Measurements from ENCODE around the gene ROPN1L.
A peak's percentile ranks its signal among the peaks of the same experiment; 100 is the strongest.

The ROPN1L gene

GRCh38 chr5:10457682-10458574 is 16.2 kb downstream of the ROPN1L start:
- no peak for DNase-seq (ENCODE audit: low read depth in 2 of 2)

GRCh38 chr5:10459080-10460055 is 17.7 kb downstream of the ROPN1L start:
- DNase-seq (ENCODE audit: low read depth in 2 of 2), result no peak

GRCh38 chr5:10460252-10460906 is 18.7 kb downstream of the ROPN1L start:
- DNase-seq (ENCODE audit: low read depth in 2 of 2), result no peak

GRCh38 chr5:10461041-10461440 is 19.4 kb downstream of the ROPN1L start:
- DNase-seq (ENCODE audit: low read depth in 2 of 2), result no peak

GRCh38 chr5:10461904-10462555 is 20.4 kb downstream of the ROPN1L start:
- DNase-seq (ENCODE audit: low read depth in 2 of 2), result no peak

GRCh38 chr5:10463566-10463965 is 21.9 kb downstream of the ROPN1L start:
- no peak for DNase-seq (ENCODE audit: low read depth in 2 of 2)

- DNase-seq (ENCODE audit: low read depth in 2 of 2), result no peak
These were observed 22.5 kb downstream of the ROPN1L start for GRCh38 chr5:10464173-10464572.

- no peak for DNase-seq (ENCODE audit: low read depth in 2 of 2)
These were observed 24.0 kb downstream of the ROPN1L start for GRCh38 chr5:10465726-10466125.

- DNase-seq (ENCODE audit: low read depth in 2 of 2), result no peak
These were observed 24.9 kb downstream of the ROPN1L start for GRCh38 chr5:10466446-10467073.

GRCh38 chr5:10467281-10468198 is 25.9 kb downstream of the ROPN1L start:
- DNase-seq (ENCODE audit: low read depth in 2 of 2), result no peak

GRCh38 chr5:10468256-10468655 is 26.6 kb downstream of the ROPN1L start:
- no peak for DNase-seq (ENCODE audit: low read depth in 2 of 2)

GRCh38 chr5:10469253-10470050 is 27.8 kb downstream of the ROPN1L start:
- peak; percentile 92 for DNase-seq (ENCODE audit: low read depth in 2 of 2)

GRCh38 chr5:10470669-10471068 is 29.0 kb downstream of the ROPN1L start:
- DNase-seq (ENCODE audit: low read depth in 2 of 2), result no peak

GRCh38 chr5:10471677-10472076 is 30.0 kb downstream of the ROPN1L start:
- no peak for DNase-seq (ENCODE audit: low read depth in 2 of 2)

- DNase-seq (ENCODE audit: low read depth in 2 of 2), result peak; percentile 79 to 82
These were observed 32.9 kb downstream of the ROPN1L start for GRCh38 chr5:10474521-10475075.

- no peak for DNase-seq (ENCODE audit: low read depth in 2 of 2)
These were observed 34.4 kb downstream of the ROPN1L start for GRCh38 chr5:10475931-10476676.

- DNase-seq (ENCODE audit: low read depth in 2 of 2), result no peak
These were observed 35.2 kb downstream of the ROPN1L start for GRCh38 chr5:10476878-10477277.

GRCh38 chr5:10477943-10478342 is 36.3 kb downstream of the ROPN1L start:
- no peak for DNase-seq (ENCODE audit: low read depth in 2 of 2)

Measured in fibroblast of skin of left quadriceps (primary cell).